Activated gamma-delta T cell treated with Interleukin-2 at 50 U/mL for 16 hours (primary cell): ENCODE results near the gene GTF2E1.
"Not testable (repeated sequence)": the region's sequence is repeated elsewhere in the genome, so short reads cannot be mapped to it uniquely, and the experiment has no call there.

Experiments used
- DNase-seq: peaks from one replicate; pipeline ENCODE4 v3.0.0-alpha.2; 2020

Gene GTF2E1

GRCh38 chr3:120742198-120742848 is at the start of gene GTF2E1, which contains the start of gene RABL3:
Gene GTF2E1 (plus strand): TSS chr3:120742744. CDS start chr3:120750553, 7,809 bp downstream.
Gene RABL3 (minus strand): TSS chr3:120742516. CDS start chr3:120742507, 9 bp downstream.
- DNase-seq, result peak; percentile 95

- no peak for DNase-seq
These were observed 48.9 kb upstream of the GTF2E1 start for GRCh38 chr3:120693439-120694171.

DNA sequence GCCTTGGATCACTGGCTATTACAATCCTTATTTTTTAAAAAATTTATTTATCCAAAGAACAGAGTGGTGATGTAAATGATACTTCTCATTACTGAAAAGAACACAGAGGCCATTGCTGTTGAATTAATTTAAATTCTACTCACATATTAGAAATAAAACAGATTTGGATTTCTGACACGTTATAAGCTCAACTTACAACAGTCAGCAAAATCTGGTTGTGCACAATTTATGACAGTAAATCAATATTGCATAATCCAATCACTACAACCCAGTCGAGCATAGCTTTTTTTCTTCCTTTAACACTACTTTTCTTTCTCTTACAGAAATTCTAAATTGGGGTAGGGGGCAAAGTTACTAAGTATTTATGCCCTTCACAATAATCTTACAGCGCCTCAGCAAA is 43.2 kb upstream of the GTF2E1 start:
- no peak for DNase-seq

DNA sequence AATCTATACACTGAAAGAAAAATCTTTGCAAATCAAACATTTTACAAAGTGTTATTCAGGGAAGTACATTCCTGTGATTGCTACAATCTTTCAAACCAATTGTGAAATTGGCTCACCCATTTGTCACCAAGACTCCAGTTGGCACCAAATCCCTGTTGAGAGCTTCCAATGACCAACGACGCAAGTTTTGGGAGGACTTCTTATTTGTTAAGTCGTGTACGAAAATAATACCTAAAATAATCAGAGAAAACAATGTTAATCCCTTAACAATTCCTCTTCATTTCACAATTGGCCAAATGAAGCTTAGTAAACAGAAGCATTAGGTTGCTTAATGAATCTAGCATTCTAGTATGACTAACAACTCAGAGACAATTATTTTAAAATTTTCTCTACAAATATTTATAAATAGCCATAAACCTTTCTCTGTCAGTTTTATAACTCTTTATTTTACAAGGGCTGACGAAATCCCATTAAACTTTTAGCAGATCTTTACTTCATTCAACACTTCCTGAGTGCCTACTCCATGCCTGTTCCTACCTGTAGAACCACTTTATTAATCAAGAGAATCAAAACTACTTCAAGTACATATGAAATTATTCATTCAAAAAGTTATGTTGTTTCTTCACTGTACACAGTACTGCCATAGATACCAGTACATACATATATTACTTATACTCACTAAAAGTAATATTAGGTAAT is 36.5 kb upstream of the GTF2E1 start:
- DNase-seq, result no peak

- no peak for DNase-seq
These were observed 35.6 kb upstream of the GTF2E1 start for GRCh38 chr3:120706950-120707349.

GRCh38 chr3:120708408-120708807 is 34.1 kb upstream of the GTF2E1 start:
- DNase-seq, result no peak

DNA sequence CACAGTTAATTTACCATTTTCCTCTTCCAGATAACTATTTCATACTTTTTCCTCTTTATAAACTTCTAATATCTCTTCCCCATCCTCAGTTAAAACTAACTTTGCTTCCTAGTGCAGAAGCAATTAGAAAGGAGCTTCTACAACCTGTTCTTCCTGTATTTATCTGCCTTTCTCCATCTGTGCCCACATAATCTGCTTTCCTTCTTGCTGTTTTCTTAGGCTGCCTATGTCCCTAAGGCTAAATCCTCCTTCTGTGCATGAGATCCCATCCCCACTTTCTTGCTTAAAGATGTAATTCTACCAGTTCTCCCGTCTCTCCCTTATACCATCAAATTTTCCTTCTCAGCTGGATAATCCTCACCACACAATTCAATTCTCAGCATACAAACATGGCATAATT is 32.2 kb upstream of the GTF2E1 start:
- no peak for DNase-seq

DNA sequence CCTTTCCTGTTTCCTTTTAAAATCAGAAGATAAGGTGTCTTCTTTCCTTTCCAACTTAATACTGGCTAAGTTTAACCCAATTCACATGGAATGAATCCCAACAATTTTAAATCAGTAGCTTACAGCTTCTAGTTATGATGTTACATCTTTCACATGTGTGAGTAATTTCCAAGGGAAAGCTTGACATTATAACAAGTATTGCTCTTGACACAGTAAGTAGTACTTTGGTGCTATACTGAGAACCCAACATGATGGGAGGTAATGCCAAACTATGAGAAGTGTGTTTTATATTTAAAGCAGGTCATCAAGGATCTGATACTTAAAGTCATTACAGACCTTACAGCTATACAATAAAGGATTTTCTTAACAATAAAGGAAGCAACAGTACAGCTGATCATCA is 29.3 kb upstream of the GTF2E1 start:
- no peak for DNase-seq

- DNase-seq, result peak; percentile 85
These were observed 23.2 kb upstream of the GTF2E1 start for GRCh38 chr3:120719167-120719834.

DNA sequence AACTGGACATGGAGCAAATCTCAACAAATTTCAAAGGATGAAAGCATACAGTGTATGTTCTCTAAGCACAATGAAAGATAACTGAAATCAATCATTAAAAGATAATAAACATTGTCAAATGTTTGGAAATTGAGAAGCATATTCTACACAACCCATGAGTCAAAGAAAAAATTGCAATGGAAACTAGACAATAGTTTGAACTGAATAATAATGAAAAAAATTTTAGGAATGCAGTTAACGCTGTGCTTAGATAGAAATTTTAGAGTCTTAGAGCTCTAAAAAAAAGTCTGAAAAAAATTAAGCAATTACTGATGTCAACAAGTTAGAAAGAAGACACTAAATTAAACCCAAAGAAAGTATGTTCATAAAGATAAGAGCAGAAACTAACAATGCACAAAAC is 15.8 kb upstream of the GTF2E1 start:
- DNase-seq, result no peak

- DNase-seq, result no peak
These were observed 11.7 kb upstream of the GTF2E1 start for GRCh38 chr3:120730576-120731542.

DNA sequence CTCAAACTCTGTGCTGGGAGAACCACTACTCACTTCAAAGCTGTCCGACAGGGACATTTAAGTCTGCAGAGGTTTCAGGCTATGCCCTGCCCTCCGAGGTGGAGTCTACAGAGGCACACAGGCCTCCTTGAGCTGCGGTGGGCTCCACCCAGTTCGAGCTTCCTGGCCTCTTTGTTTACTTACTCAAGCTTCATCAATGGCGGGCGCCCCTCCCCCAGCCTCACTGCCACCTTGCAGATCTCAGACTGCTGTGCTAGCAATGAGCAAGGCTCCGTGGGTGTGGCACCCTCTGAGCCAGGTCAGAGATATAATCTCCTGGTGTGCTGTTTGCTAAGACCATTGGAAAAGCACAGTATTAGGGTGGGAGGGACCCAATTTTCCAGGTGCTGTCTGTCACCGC is 4.5 kb upstream of the GTF2E1 start:
- not testable (repeated sequence) for DNase-seq

- no peak for DNase-seq
These were observed 1.2 kb upstream of the GTF2E1 start for GRCh38 chr3:120741320-120741719.

GRCh38 chr3:120741837-120742197 is 727 bp upstream of the GTF2E1 start:
- DNase-seq, result no peak

DNA sequence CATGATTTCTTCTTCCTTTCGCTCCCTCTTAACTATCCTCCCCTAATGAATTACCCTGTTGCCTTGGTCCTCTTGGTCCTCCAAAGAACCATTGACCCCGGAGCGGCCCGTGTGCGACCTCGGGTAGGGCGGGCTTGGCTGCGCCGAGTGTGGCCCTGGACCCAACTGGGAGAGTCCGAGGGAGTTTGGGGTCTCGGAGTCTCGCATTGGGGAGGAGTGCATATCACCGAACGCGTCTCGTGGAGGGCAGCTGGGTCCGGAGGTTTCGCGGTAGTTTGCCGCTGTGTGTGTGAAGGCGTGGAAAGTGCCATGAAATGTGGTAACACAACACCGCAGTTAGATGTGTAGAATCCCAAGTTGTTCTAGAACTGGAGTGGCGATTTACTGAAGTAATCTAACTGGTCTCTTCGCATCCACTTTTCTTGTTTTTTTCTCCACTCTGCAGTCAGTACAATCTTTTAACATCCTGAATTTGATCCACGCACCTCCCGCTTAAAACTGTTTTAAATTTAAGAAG is 363 bp downstream of the GTF2E1 start:
- DNase-seq, result no peak

- no peak for DNase-seq
These were observed 1.1 kb downstream of the GTF2E1 start for GRCh38 chr3:120743556-120744195.

GRCh38 chr3:120745466-120745865 is 2.9 kb downstream of the GTF2E1 start:
- DNase-seq, result no peak

DNA sequence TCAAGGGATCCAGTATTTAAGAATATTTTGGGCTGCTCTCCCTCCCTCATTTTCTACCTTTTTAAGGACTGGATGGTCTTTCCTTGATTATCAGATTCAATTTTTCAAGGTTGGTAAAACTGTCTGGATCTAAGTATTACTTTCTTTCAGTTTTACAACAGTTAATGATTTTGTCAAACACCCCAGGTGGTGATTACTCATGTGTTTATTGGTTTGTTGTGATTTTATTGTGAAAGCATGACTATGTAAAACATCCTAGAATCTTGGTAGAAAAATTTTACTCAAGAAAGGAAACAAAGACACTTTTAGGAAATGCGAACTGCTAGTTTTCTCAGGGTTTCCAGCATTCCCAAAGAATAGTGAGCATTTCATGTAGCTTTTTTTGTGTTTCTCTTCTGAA is 7.3 kb downstream of the GTF2E1 start:
- DNase-seq, result no peak

- no peak for DNase-seq
These were observed 9.7 kb downstream of the GTF2E1 start for GRCh38 chr3:120752230-120752629.

GRCh38 chr3:120752865-120753264 is 10.3 kb downstream of the GTF2E1 start:
- DNase-seq, result no peak

DNA sequence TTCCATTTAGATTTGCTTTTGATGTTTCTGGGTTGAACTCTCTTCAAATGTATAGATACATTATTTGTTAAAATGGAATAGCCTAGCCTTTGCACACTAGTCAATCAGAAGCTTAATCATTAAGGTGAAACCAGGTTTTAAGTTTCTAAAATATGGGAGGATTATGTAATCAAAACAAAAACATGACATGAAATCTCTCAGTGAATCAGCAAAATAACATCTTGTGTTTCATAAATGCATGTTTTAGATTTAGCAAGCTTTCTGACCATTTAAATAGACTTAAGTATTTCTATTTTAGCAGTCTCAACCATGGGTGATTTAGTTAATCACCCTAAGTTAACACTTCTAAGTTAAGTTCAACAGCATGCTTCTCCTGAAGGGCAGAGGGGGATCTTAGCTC is 11.3 kb downstream of the GTF2E1 start:
- DNase-seq, result no peak
